ENCODE results near the gene EXD3.

Gene EXD3

GRCh38 chr9:137435381-137435891, 12.5 kb upstream of the EXD3 start:
- no peak for FAIRE-seq
- DNase-seq (ENCODE audit: insufficient read length, low spot score), result no peak
- no peak for TF ChIP-seq CTCF (IDR thresholded peaks at IDR 0.05; ENCODE audit: insufficient read depth, missing control alignments)

GRCh38 chr9:137434498-137435380, 11.8 kb upstream of the EXD3 start:
- DNase-seq (ENCODE audit: insufficient read length, low spot score) (no peak), FAIRE-seq (no peak)
- TF ChIP-seq CTCF (IDR thresholded peaks at IDR 0.05; ENCODE audit: insufficient read depth, missing control alignments), result no peak

GRCh38 chr9:137433916-137434431, 11.0 kb upstream of the EXD3 start:
- no peak for DNase-seq (ENCODE audit: insufficient read length, low spot score)

GRCh38 chr9:137433349-137433915, 10.5 kb upstream of the EXD3 start:
- FAIRE-seq (no peak), DNase-seq (ENCODE audit: insufficient read length, low spot score) (no peak)
- TF ChIP-seq CTCF (IDR thresholded peaks at IDR 0.05; ENCODE audit: insufficient read depth, missing control alignments), result no peak

More at GRCh38 chr9:137433916-137434431, 11.0 kb upstream of the EXD3 start:
- no peak for TF ChIP-seq CTCF (IDR thresholded peaks at IDR 0.05; ENCODE audit: insufficient read depth, missing control alignments)
- no peak for FAIRE-seq

GRCh38 chr9:137432687-137433348, 9.9 kb upstream of the EXD3 start:
- FAIRE-seq, result no peak
- TF ChIP-seq CTCF (IDR thresholded peaks at IDR 0.05; ENCODE audit: insufficient read depth, missing control alignments), result no peak
- DNase-seq (ENCODE audit: insufficient read length, low spot score), result no peak

- FAIRE-seq (no peak), DNase-seq (ENCODE audit: insufficient read length, low spot score) (no peak)
- no peak for TF ChIP-seq CTCF (IDR thresholded peaks at IDR 0.05; ENCODE audit: insufficient read depth, missing control alignments)
These were observed 8.5 kb upstream of the EXD3 start for GRCh38 chr9:137431416-137431931.
